Sciatic nerve (tissue), 2 donors: ENCODE data around the gene BICRA. TPM values are rescaled to one million over a fixed set of nuclear protein-coding genes. Genes with fewer than 3 reads are reported as not detected.
"Not testable (repeated sequence)": the region's sequence is repeated elsewhere in the genome, so short reads cannot be mapped to it uniquely, and the experiment has no call there.

Source experiments
- ATAC-seq: fragments of 200-7000 bp; cut with Tn5 transposase; one replicate; pipeline ENCODE4 v1.9.1; 2020; ENCODE audit warnings: mild to moderate bottlenecking, moderate library complexity
- DNase-seq: peaks from one replicate; pipeline ENCODE4 v3.0.0-alpha.2; 2020; ENCODE audit warnings: low spot score
- intact Hi-C: fragments of 100-400 bp; cut with DNase I; formaldehyde crosslinking; loops from one replicate; pipeline ENCODE4 v1.14.2; 2022
- total RNA-seq: library from RNA; stranded (reverse); fragmentation: NEBNext Ultra II Directional; extraction: Animal tissue kit (Norgen Biotek cat#: 25700); gene quantifications from one replicate; pipeline ENCODE4 v1.2.1, GENCODE V29; 2021
- donor health status: DM: no; HTN: no; CAD: no.
- donor health status: DM: no; HTN: no; CAD: no.

BICRA gene
- total RNA-seq, 1 donor from 2014 or later, result 23.9 TPM

DNA sequence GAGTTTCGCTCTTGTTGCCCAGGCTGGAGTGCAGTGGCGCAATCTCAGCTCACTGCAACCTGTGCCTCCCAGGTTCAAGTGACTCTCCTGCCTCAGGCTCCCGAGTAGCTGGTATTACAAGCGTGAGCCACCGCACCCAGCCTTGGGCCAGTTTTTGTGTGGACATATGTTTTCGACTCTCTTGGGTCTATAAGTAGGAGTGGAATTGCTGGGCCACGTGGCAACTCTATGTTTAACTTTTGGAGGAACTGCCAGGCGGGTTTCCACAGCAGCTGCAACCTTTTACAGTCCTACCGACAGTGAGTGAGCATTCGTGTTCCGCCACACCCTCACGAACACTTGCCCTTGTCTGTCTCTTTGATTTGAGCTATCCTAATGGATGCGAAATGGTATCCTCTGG lies 44.9 kb downstream of the BICRA start:
- intact Hi-C loops, result no loop called here
- DNase-seq, result no peak
- ATAC-seq, result no peak

DNA sequence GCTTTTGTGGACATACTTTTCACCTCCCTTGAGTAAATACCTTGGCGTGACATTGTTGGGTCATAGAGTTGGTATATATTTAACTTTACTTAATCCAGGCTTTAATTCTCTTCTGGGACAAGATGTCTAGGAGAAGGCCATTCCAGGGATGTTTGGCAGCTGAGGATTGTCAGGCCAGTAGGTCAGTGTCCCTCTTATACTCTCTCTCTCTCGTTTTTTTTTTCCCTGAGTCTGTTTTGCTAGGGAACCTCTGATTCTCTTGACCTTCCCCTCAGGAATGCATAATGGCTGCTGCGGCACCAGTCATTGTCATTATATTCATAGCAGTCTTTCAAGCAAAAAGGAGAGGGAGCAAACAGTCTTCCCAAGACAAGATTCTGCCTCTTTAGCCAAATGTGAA lies 48.8 kb downstream of the BICRA start:
- ATAC-seq (no peak), DNase-seq (no peak)
- intact Hi-C loops, result no loop called here

DNA sequence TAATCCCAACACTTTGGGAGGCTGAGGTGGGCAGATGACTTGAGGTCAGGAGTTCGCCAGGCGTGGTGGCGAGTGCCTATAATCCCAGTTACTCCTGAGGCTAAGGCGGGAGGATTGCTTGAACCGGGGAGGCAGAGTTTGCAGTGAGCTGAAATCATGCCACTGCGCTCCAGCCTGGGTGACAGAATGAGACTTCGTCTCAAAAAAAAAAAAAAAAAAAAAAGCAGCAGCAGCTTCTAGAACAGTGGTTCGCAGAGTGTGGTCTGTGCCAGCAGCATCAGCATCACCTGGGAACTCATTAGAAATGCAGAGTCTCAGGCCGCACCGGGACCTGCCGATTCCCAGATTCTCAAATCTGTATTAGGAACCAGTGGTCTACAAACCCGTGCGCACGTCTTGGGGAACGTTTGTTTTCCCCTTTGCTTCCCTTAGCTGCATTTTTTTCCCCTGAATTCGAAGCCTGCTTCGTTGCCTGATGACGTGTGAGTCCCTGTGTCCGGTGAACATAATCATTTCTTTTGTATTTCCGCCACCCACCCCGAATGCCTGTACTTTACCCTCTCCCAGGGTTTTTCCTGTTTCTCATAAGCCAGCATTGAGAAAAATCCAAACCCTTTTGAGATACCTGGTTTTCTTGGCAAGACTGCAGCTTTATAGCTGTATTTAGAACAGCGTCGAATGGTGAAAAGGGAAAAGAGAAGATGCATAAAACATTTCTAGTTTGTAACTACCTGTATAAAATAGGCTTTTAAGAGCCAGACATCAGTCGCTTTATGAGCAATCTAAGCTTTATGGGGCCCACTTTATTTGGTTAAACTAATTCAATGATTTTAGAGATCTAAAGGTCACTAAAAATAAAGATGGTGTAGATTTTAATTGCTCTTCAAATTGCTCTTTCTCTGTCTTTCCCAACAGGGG lies 49.8 kb downstream of the BICRA start:
- ATAC-seq, result no peak
- DNase-seq, result no peak
- intact Hi-C loops, result no loop called here

DNA sequence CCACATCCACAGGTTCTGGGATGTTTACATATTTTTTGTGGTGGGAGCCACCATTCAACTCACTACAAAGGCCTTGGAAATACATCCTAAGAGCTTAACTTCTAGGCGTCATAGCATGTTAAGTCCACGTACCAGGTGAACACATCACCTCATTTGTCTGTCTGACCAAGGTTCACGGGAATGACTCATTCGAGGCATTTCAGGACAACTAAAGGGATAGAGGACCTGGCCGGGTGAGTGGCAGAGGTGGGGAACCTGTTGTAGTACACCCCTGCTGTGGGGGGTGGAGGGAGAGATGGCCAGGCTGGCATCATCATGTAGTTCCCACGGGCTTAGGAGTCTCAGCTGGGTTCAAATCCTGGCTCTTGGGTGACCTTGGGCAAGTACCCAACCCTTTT lies 51.5 kb downstream of the BICRA start:
- intact Hi-C loops, result no loop called here
- ATAC-seq (no peak), DNase-seq (no peak)

DNA sequence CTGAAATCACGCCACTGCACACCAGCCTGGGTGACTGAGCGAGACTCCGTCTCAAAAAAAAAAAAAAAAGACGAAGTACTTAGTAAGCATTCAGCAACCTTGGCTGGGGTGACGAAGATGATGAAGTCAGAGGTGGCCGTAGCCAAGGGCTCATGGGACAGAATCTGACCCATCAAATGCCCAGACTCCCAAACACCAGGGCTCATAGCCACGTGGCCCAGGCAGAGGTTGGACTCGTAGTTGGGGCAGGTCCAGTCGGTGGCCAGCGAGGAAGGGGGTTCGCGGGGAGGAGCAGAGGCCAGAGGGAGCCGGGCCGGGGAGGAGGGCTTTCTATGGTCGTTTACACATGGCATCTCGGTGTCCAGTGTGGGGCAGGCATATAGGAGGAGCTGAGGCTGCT lies 52.2 kb downstream of the BICRA start:
- ATAC-seq (no peak), DNase-seq (no peak)
- intact Hi-C loops, result no loop called here

DNA sequence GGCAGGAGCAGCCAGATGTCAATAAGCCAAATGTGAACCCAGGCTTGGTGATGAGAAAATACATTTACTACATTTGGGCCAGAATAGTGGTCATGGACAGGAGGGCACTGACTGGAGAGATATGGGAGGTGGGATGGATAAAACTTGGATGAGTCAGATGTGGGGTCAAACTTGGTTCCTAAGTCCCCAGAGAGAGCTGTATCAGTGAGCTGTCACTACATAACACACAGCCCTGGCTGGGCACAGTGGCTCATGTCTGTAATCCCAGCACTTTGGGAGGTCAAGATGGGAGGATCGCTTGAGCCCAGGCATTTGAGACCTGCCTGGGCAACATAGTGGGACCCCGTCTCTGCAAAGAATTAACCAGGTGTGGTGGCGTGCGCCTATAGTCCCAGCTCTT lies 52.7 kb downstream of the BICRA start:
- DNase-seq, result no peak
- ATAC-seq, result no peak
- intact Hi-C loops, result no loop called here

DNA sequence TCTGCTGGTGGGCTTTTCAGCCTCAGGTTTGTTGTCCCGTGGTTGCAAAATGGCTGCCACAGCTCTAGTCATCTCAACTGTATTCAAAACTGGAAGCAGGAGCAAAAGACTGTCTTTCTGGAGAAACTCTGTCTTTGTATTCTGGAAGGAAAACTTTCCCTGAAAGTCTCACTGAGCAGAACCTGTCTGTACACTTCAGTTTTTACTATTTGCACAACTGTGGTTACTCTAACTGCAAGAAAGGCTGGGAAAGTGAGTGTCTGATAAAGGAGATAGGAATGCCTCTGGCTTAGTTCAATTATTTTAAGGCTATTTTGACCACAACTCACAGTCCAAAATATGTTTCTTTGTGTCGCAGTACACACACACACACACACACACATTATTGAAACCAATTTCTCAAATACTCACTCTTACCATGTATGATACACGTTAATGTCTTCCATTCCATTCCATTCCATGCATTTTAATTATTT lies 54.5 kb downstream of the BICRA start:
- DNase-seq, result no peak
- peak; percentile 24 for ATAC-seq
- intact Hi-C loops, result no loop called here

DNA sequence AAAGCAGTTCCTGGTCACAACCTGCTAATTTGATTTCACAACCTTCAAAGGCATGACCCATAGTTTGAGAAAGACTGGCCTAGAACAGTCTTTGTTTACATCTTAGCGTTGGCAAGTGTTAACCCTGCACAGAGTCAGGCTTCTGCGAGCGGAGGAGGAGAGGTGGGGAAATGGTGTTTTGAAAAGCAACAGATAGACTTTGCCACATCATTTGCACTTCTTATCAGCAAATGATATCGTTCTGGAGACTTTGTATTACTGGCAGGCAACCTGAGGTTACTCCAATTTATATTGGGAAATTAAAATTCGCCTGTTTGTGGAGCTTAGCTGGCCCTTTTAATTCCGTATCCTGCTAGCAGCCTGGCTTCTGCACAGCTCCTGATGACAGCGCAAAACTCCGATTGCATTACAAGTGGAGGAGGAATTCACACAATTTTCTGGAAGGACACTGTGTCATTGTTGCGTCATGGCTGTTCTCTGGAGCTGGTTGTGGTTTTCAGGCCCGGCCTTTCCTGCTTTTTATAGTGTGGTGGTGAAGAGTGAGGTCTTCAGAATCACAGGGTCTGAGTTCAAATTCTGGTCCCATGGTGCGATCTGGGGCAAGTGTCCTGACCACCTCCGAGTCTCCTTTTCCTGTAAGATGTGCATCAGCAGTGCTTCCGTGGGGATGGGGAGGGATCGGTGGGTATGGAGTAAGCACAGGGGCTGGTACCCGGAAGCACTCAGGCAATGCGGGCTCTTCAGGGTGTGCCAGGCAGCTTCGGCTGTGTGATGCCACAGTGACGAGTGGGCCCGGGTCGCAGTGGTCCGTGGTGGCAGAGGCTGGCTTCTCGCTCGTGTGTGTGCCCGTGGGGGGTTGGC lies 55.2 kb downstream of the BICRA start:
- ATAC-seq, result peak; percentile 90
- DNase-seq, result peak; percentile 72
- intact Hi-C loops, result no loop called here

DNA sequence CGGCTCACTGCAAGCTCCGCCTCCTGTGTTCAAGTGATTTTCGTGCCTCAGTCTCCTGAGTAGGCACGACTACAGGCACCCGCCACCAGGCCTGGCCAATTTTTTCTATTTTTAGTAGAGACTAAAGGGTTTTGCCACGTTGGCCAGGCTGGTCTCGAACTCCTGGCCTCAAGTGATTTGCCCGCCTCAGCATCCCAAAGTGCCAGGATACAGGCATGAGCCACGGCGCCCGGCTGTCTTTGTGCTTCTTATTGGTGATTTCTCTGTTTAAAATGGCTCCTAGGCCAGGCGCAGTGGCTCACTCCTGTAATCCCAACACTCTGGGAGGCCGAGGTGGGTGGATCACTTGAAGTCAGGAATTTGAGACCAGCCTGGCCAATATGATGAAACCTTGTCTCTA lies 59.6 kb downstream of the BICRA start:
- ATAC-seq, intact Hi-C loops, DNase-seq: not testable (repeated sequence)

DNA sequence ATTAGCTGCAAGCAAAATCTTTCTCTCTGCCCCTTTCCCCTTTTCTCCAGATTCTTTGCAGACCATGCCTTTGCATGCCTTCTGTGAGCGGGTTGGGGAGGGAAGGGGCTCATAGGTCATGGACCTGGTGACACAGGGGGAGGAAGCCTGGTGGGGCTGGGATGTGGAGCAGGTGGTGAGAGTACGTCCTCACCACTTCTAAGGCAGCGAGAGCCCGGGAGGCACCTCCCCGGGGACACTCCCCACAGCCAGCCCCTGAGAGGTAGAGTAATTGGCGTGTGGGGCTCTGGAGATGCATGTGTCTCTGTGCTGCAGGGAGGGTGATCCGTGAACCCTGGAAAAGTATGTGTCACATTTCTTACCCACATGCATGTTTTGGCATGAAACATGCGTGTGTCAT lies 61.8 kb downstream of the BICRA start:
- intact Hi-C loops, result no loop called here
- no peak for ATAC-seq
- no peak for DNase-seq

DNA sequence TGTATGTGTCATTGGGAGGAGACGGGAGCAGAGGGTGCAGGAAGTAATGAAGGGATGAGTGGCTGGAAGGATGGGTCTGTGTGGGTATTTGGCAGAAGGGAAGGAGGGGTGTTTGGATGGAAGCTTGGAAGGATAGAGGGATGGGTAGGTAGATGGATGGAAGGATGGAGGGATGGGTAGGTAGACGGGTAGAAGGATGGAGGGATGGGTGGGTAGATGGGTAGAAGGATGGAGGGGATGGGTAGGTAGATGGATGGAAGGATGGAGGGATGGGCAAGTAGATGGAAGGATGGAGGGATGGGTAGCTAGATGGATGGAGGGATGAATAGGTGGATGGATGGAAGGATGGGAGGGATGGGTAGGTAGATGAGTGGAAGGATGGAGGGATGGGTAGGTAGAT lies 62.6 kb downstream of the BICRA start:
- intact Hi-C loops, result no loop called here
- DNase-seq (no peak), ATAC-seq (no peak)

DNA sequence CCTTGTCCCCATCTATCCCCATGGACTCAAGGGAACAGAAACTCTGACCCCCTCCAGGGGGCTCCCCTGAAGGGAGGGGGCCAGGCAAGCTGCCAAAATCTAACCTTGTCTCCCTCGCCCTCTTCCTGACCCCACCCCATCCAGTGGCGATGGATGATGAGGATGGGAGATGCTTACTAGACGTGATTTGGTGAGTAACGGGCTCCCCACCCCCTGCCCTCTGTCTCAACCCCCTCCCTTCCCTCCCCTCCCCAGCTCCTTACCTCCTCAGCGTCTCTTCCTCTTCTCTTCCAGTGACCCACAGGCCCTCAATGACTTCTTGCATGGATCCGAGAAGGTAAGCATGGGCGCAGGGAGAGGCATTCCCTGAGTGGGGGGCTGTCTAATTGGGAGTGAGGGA lies 64.5 kb downstream of the BICRA start:
- no peak for ATAC-seq
- no peak for DNase-seq
- intact Hi-C loops, result no loop called here

DNA sequence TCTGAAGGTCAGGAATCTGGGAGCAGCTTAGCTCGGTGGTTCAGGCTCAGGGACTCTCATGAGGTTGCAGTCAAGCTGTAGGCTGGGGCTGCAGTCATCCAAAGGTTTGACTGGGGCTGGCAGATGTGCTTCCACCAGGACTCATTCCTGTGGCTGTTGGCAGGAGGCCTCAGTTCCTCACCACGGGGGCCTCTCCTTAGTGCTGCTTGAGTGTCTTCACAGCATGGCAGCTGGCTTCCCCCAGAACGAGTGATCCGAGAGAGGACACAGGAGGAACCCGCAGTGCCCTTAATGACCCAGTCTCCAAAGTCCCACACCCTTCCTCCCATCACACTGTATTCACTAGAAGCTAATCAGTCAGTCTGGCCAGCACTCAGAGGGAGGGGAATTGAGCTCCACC lies 65.6 kb downstream of the BICRA start:
- no peak for ATAC-seq
- DNase-seq, result no peak
- intact Hi-C loops, result no loop called here

DNA sequence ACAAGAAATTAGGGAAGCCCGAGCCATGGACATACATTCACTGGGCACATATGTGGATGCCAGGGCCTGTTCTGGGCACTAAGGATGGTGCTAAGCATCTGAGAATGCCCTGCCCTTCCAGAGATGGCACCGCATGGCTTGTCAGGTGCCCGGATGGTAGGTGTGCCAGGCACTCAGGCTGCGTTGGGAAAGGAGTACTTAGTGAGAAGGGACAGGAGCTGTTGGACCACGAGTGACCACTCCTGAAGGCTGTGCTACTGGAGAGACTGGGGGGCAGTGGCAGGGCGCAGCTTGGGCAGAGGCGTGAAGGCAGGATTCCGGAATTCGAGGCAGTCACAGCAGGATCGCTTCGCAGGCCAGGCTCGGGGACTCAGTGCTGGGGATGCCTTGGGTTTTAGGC lies 66.3 kb downstream of the BICRA start:
- DNase-seq, result no peak
- ATAC-seq, result no peak
- intact Hi-C loops, result no loop called here

DNA sequence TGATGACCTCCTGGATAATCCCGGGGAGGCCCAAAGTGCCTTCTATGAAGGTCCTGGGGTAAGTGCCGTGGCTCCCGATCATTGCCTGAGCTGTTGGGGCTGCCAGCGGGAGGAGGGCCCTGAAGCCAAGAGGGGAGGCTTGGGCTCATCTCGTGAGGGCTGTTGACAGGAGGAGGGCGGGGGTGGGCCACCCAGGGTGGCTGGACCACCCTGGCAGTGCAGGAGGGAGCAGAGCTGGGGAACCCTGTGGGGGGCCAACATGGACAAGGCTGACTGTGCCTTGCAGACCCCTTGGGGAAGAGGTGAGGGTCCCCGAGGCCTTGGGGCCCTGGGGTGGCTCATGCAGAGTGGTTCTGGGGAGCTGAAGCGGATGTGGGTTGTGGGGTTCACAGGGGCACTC lies 66.9 kb downstream of the BICRA start:
- DNase-seq, result no peak
- intact Hi-C loops, result no loop called here
- ATAC-seq, result no peak

DNA sequence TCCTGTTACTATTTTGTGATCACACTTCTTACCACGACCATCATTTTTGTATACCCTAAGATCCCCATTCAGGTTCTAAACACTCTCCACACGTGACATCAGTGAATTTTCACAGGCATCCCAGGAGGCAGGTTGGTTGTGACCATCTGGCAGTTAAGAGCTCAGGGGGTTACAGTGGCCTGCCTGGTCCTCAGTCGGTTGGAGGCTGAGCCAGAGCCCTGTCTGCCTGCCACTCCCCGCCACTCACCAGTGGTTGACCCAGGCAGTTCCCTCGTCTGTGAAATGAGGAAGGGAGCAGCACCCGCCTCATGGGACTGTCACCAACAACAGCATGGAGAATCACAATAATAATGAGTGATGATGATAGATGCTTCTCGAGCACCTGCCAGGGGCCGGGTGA lies 67.9 kb downstream of the BICRA start:
- no peak for DNase-seq
- ATAC-seq, result no peak
- intact Hi-C loops, result no loop called here

DNA sequence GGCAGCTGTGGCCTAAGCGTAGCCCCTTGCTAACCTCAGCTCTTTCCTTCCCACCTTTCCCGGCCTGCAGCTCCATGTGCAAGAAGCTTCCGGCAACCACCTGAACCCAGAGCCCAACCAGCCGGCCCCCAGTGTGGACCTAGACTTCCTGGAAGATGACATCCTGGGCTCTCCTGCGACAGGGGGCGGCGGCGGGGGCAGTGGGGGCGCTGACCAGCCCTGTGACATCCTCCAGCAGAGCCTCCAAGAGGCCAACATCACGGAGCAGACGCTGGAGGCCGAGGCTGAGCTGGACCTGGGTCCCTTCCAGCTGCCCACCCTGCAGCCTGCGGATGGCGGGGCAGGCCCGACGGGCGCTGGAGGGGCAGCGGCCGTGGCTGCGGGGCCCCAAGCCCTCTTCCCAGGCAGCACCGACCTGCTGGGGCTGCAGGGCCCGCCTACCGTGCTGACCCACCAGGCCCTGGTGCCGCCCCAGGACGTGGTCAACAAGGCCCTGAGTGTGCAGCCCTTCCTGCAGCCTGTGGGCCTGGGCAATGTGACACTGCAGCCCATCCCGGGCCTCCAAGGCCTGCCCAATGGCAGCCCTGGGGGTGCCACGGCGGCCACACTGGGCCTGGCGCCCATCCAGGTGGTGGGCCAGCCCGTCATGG lies 70.4 kb downstream of the BICRA start:
- ATAC-seq (no peak), DNase-seq (no peak)
- intact Hi-C loops, result no loop called here

DNA sequence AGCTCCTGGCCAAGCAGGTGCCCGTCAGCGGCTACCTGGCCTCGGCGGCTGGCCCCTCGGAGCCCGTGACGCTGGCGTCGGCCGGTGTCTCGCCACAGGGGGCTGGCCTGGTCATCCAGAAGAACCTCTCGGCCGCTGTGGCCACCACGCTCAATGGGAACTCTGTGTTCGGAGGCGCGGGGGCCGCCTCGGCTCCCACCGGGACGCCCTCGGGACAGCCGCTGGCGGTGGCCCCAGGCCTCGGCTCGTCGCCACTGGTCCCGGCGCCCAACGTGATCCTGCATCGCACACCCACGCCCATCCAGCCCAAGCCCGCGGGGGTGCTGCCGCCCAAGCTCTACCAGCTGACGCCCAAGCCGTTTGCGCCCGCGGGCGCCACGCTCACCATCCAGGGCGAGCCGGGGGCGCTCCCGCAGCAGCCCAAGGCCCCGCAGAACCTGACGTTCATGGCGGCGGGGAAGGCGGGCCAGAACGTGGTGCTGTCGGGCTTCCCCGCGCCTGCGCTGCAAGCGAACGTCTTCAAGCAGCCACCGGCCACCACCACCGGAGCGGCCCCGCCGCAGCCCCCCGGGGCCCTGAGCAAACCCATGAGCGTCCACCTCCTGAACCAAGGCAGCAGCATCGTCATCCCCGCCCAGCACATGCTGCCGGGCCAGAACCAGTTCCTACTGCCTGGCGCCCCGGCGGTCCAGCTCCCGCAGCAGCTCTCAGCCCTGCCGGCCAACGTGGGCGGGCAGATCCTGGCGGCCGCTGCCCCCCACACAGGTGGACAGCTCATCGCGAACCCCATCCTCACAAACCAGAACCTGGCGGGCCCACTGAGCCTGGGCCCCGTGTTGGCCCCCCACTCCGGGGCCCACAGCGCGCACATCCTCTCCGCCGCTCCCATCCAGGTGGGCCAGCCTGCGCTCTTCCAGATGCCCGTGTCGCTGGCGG lies 71.3 kb downstream of the BICRA start:
- ATAC-seq (no peak), DNase-seq (no peak)
- intact Hi-C loops, result no loop called here
